ENCODE data around the gene URB1.

The URB1 gene

GRCh38 chr21:32320059-32320458 is 72.8 kb downstream of the URB1 start:
- H3K4me3 ChIP-seq (ENCODE audit: low read depth, low read length), result no peak overlapping the region
- TF ChIP-seq CTCF (IDR thresholded peaks at IDR 0.05; ENCODE audit: borderline replicate concordance, insufficient read depth, low read depth, low read length), result no peak

GRCh38 chr21:32319012-32319411 is 73.8 kb downstream of the URB1 start:
- TF ChIP-seq CTCF (IDR thresholded peaks at IDR 0.05; ENCODE audit: borderline replicate concordance, insufficient read depth, low read depth, low read length), result no peak
- no peak overlapping the region for H3K4me3 ChIP-seq (ENCODE audit: low read depth, low read length)

- no peak for TF ChIP-seq CTCF (IDR thresholded peaks at IDR 0.05; ENCODE audit: borderline replicate concordance, insufficient read depth, low read depth, low read length)
Measured at GRCh38 chr21:32317726-32318125, 75.1 kb downstream of the URB1 start.

GRCh38 chr21:32316361-32317215 is 76.2 kb downstream of the URB1 start:
- H3K4me3 ChIP-seq (ENCODE audit: low read depth, low read length), result no peak overlapping the region
- no peak for TF ChIP-seq CTCF (IDR thresholded peaks at IDR 0.05; ENCODE audit: borderline replicate concordance, insufficient read depth, low read depth, low read length)

More at GRCh38 chr21:32317726-32318125, 75.1 kb downstream of the URB1 start:
- no peak overlapping the region for H3K4me3 ChIP-seq (ENCODE audit: low read depth, low read length)

GRCh38 chr21:32315511-32316281 is 77.1 kb downstream of the URB1 start:
- no peak for TF ChIP-seq CTCF (IDR thresholded peaks at IDR 0.05; ENCODE audit: borderline replicate concordance, insufficient read depth, low read depth, low read length)
- no peak overlapping the region for H3K4me3 ChIP-seq (ENCODE audit: low read depth, low read length)

GRCh38 chr21:32314806-32315205 is 78.0 kb downstream of the URB1 start:
- TF ChIP-seq CTCF (IDR thresholded peaks at IDR 0.05; ENCODE audit: borderline replicate concordance, insufficient read depth, low read depth, low read length), result no peak
- no peak overlapping the region for H3K4me3 ChIP-seq (ENCODE audit: low read depth, low read length)
